Measurements from ENCODE around the gene MPND.

DNA sequence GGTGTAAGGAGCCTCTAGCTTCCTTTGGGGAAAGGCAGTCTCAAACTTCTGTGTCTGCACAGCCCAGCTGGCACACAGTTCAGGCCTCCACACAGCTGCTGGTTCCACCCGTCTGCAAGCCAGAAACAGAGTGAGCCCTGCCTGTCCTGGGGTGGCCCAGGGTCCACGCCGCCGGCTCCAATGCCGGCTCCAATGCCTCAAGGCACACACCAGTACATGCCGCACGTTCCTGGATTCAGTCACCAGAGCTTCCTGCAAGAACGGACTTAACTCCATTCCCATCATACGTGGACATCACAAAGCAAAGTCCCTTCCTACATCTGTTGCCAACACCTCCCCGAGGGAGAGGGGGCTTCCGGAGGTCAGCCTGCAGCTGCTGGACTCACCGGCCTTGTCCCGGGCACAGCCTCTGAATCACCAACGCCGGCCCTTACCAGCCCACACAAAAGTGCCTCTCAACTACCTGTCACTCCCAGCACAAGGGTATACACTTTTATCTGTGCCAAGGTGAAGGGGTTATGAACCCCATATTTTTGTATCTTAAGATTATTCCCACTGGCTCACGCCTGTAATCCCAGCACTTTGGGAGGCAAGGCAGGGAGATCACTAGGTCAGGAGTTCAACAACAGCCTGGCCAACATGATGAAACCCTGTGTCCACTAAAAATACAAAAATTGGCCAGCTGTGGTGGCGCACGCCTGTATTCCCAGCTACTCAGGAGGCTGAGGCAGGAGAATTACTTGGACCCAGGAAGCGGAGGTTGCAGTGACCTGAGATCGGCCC lies 48.5 kb downstream of the MPND start:
- TF ChIP-seq, protein P1, sequence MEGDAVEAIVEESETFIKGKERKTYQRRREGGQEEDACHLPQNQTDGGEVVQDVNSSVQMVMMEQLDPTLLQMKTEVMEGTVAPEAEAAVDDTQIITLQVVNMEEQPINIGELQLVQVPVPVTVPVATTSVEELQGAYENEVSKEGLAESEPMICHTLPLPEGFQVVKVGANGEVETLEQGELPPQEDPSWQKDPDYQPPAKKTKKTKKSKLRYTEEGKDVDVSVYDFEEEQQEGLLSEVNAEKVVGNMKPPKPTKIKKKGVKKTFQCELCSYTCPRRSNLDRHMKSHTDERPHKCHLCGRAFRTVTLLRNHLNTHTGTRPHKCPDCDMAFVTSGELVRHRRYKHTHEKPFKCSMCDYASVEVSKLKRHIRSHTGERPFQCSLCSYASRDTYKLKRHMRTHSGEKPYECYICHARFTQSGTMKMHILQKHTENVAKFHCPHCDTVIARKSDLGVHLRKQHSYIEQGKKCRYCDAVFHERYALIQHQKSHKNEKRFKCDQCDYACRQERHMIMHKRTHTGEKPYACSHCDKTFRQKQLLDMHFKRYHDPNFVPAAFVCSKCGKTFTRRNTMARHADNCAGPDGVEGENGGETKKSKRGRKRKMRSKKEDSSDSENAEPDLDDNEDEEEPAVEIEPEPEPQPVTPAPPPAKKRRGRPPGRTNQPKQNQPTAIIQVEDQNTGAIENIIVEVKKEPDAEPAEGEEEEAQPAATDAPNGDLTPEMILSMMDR (conservative IDR thresholded peaks at IDR 0.05; ENCODE audit: low read depth, low read length) = no peak
- no peak for TF ChIP-seq EZH2 (IDR thresholded peaks at IDR 0.05; ENCODE audit: borderline replicate concordance, low read depth, low read length, poor library complexity, severe bottlenecking)

Data from A673 (cell line).